ENCODE measurements around the gene ASRGL1. TPM values are rescaled to one million over a fixed set of nuclear protein-coding genes. Genes with fewer than 3 reads are reported as not detected.

The ASRGL1 gene
- 9.3 TPM for total RNA-seq (ENCODE audit: unreplicated experiment)
- long read RNA-seq, partial matches to known transcripts = 1 of 6 reads
- long read RNA-seq, other reads (novel, unspliced or antisense) = 1 of 6 reads

DNA sequence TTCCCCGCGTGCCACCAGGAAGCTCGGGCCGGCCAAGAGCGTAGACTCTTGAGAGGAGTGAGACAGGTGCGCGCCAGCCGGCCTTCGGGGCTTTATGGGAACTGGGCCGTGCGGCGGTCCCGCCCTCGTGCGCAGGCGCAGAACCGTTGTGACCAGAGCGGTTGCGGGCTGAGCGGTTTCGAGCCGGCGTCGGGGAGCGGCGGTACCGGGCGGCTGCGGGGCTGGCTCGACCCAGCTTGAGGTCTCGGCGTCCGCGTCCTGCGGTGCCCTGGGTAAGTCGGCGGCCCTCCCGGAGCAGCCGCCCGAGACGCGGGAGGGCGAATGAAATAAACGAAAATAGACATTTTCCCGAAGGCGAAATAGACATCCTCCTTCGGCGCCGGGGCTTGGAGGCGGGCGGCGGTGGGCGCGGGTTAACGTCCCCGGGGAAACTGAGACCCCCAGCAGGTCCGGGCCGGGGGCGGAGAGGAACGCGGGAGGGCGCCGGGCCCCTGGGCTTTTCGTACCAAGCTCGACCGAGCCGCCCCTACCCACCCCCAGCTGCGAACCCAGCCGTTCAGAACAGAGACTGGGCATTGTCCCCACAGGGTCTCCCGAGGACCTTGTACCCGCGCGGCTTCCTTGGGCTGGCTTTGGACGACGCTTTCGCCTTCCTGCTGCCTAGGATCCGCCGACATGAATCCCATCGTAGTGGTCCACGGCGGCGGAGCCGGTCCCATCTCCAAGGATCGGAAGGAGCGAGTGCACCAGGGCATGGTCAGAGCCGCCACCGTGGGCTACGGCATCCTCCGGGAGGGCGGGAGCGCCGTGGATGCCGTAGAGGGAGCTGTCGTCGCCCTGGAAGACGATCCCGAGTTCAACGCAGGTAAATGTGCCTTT, at the start of gene ASRGL1:
Gene ASRGL1 (plus strand): TSS at position 146 of the 879 bp plus-strand sequence. CDS start 530 bp downstream, at position 676.
- Mint-ChIP-seq H3K4me1 (ENCODE audit: unreplicated experiment) (peaks cover 12% of the 10 kb centered on the region), H3K4me3 (ENCODE audit: unreplicated experiment) (peak within 1 kb of the TSS; percentile 93), H3K9me3 (ENCODE audit: unreplicated experiment) (no peaks in the 10 kb centered on the region), H3K27me3 (ENCODE audit: unreplicated experiment) (peaks cover 3% of the 10 kb centered on the region), H3K27ac (ENCODE audit: unreplicated experiment) (no peak within 1 kb of the TSS), H3K36me3 (ENCODE audit: low read depth, unreplicated experiment) (peaks cover 7% of the 10 kb centered on the region)
- peak; percentile 77 for DNase-seq (ENCODE audit: low spot score)
- TF ChIP-seq, protein P1, sequence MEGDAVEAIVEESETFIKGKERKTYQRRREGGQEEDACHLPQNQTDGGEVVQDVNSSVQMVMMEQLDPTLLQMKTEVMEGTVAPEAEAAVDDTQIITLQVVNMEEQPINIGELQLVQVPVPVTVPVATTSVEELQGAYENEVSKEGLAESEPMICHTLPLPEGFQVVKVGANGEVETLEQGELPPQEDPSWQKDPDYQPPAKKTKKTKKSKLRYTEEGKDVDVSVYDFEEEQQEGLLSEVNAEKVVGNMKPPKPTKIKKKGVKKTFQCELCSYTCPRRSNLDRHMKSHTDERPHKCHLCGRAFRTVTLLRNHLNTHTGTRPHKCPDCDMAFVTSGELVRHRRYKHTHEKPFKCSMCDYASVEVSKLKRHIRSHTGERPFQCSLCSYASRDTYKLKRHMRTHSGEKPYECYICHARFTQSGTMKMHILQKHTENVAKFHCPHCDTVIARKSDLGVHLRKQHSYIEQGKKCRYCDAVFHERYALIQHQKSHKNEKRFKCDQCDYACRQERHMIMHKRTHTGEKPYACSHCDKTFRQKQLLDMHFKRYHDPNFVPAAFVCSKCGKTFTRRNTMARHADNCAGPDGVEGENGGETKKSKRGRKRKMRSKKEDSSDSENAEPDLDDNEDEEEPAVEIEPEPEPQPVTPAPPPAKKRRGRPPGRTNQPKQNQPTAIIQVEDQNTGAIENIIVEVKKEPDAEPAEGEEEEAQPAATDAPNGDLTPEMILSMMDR (IDR thresholded peaks at IDR 0.05; ENCODE audit: unreplicated experiment) = no peak

DNA sequence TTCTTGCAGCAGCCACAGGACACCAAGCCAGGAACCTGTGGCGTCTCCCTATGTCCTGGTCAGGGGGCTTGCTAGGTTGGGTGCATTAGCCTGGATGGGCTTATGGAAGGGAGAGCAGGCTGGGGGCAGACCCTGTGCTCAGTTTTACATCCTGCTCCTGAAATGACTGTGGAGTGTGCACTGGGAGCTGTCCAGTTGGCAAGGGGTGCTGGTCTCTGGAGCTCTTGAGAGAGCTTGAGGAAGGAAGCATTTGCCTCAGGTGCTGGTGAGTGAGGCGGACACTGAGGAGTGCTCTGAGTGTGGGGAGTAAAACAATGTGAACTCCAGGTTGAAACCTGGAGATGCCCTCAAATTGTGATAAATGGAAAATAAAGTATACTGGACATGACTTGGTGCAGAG, 41.7 kb upstream of the ASRGL1 start:
- peak; percentile 54 for DNase-seq (ENCODE audit: low spot score)

DNA sequence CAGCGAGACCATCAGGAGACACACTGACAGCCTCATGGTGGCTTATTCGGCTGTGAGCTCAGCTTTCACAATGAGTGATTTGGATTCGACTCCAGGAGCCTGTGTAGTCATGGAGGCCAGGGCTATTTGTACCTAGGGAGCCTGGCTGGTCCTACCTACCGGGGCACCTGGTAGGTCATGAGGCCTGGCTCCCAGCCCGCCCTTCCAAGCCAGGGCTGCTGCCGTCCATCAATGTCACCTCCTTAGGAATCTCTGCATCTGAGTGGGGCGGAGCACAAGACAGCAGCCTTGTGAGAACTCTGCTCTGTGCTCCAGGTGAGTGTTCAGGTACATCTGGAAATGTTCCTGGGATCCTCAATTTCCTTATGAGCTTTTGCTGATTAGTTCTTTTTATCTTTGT, 38.3 kb upstream of the ASRGL1 start, which contains the start of gene SCGB1D4:
Gene SCGB1D4 (minus strand): TSS at position 101 of the 400 bp plus-strand sequence. CDS start 65 bp downstream, at position 36.
- Mint-ChIP-seq H3K27me3 (ENCODE audit: unreplicated experiment) (no peaks in the 10 kb centered on the region), H3K9me3 (ENCODE audit: unreplicated experiment) (no peaks in the 10 kb centered on the region)

More for the DNA sequence above, 41.7 kb upstream of the ASRGL1 start:
- H3K9me3 Mint-ChIP-seq (ENCODE audit: unreplicated experiment) = no peaks in the 10 kb centered on the region
- TF ChIP-seq, protein P1 (IDR thresholded peaks at IDR 0.05; ENCODE audit: unreplicated experiment) = no peak
- H3K4me1 Mint-ChIP-seq (ENCODE audit: unreplicated experiment) = no peaks in the 10 kb centered on the region
- H3K27me3 Mint-ChIP-seq (ENCODE audit: unreplicated experiment) = no peaks in the 10 kb centered on the region
- no peaks in the 10 kb centered on the region for H3K36me3 Mint-ChIP-seq (ENCODE audit: low read depth, unreplicated experiment)
- H3K4me3 Mint-ChIP-seq (ENCODE audit: unreplicated experiment) = no peak overlapping the region
- no peak overlapping the region for H3K27ac Mint-ChIP-seq (ENCODE audit: unreplicated experiment)

DNA sequence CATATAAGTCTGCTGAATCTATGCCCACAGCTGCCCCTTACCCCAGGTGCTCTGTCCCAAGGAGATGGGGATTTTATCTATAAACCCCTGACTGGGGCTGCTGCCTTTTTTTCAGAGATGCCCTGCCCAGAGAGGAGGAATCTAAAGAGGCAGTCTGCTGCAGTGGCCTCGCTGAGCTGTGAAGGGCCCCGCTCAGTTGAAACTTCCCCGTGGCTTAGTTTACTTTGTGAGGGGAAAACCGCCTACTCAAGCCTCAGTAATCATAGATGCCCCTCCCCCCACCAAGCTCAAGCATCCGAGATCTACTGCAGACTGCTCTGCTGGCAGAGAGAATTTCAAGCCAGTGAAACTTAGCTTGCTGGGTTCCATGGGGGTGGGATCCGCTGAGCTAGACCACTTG, 31.0 kb upstream of the ASRGL1 start:
- TF ChIP-seq, protein P1 (IDR thresholded peaks at IDR 0.05; ENCODE audit: unreplicated experiment) = no peak
- no peaks in the 10 kb centered on the region for H3K4me1 Mint-ChIP-seq (ENCODE audit: unreplicated experiment)
- no peaks in the 10 kb centered on the region for H3K9me3 Mint-ChIP-seq (ENCODE audit: unreplicated experiment)
- no peak overlapping the region for H3K4me3 Mint-ChIP-seq (ENCODE audit: unreplicated experiment)
- no peaks in the 10 kb centered on the region for H3K36me3 Mint-ChIP-seq (ENCODE audit: low read depth, unreplicated experiment)
- H3K27me3 Mint-ChIP-seq (ENCODE audit: unreplicated experiment) = peaks cover 3% of the 10 kb centered on the region
- H3K27ac Mint-ChIP-seq (ENCODE audit: unreplicated experiment) = no peak overlapping the region
- no peak for DNase-seq (ENCODE audit: low spot score)

More for the DNA sequence above, 38.3 kb upstream of the ASRGL1 start, which contains the start of gene SCGB1D4:
- no peak for DNase-seq (ENCODE audit: low spot score)
- Mint-ChIP-seq H3K4me3 (ENCODE audit: unreplicated experiment) (no peak within 1 kb of the TSS), H3K27ac (ENCODE audit: unreplicated experiment) (no peak within 1 kb of the TSS), H3K36me3 (ENCODE audit: low read depth, unreplicated experiment) (no peaks in the 10 kb centered on the region), H3K4me1 (ENCODE audit: unreplicated experiment) (no peaks in the 10 kb centered on the region)
- TF ChIP-seq, protein P1 (IDR thresholded peaks at IDR 0.05; ENCODE audit: unreplicated experiment) = no peak

DNA sequence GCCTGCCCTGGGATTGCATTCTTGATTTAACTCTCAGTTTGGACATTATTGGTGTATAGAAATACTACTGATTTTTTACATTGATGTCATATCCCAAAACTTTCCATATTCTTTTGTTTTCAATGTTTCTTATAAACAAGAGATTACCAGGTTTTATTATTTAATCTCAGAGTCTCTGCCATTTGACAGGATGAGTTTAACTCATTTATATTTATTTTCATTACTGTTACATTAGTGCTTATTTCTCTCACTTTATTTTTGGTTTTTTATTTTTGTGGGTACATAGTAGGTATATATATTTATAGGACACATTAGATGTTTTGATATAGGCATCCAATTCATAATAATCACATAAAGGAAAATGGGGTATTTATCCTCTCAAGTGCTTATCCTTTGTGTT, 29.3 kb upstream of the ASRGL1 start:
- peaks cover 3% of the 10 kb centered on the region for H3K27me3 Mint-ChIP-seq (ENCODE audit: unreplicated experiment)
- no peaks in the 10 kb centered on the region for H3K36me3 Mint-ChIP-seq (ENCODE audit: low read depth, unreplicated experiment)
- DNase-seq (ENCODE audit: low spot score) = no peak
- H3K4me1 Mint-ChIP-seq (ENCODE audit: unreplicated experiment) = no peaks in the 10 kb centered on the region
- H3K4me3 Mint-ChIP-seq (ENCODE audit: unreplicated experiment) = no peak overlapping the region
- TF ChIP-seq, protein P1 (IDR thresholded peaks at IDR 0.05; ENCODE audit: unreplicated experiment) = no peak
- no peaks in the 10 kb centered on the region for H3K9me3 Mint-ChIP-seq (ENCODE audit: unreplicated experiment)
- no peak overlapping the region for H3K27ac Mint-ChIP-seq (ENCODE audit: unreplicated experiment)

All from endothelial cell (in vitro differentiated cells).